ENCODE measurements around the gene AICDA. TPM values are rescaled to one million over a fixed set of nuclear protein-coding genes. Genes with fewer than 3 reads are reported as not detected.

Gene AICDA
- 2.6 and 6.3 TPM in 2 replicates for total RNA-seq (2014; rRNA removed; shearing (Covaris generic); ENCODE audit: low replicate concordance)

- H3K4me1 ChIP-seq (ENCODE audit: low read length) = peaks cover 49% of the 10 kb centered on the region
- peak; percentile 57 for DNase-seq
- no peaks in the 10 kb centered on the region for H3K9me2 ChIP-seq (replicated peaks; ENCODE audit: insufficient read depth, low read length)
- peak within 1 kb of the TSS; percentile 22; the same call in 1 of the 2 replicates for H3K4me3 ChIP-seq (ENCODE audit: low read length)
- 0 out of 2 replicates have a peak within 1 kb of the TSS, but pooled peaks have one; percentile 22 for H2AFZ ChIP-seq (ENCODE audit: low read length)
- peak within 1 kb of the TSS; percentile 61 for H3K4me2 ChIP-seq (ENCODE audit: low read depth, low read length, poor library complexity, severe bottlenecking)
- no peaks in the 10 kb centered on the region for H3K36me3 ChIP-seq (ENCODE audit: insufficient read depth, low read length)
- H3K27me3 ChIP-seq (ENCODE audit: low read length) = no peaks in the 10 kb centered on the region
- H4K20me1 ChIP-seq (ENCODE audit: insufficient read depth, low read depth, low read length) = no peaks in the 10 kb centered on the region
- H3K9me3 ChIP-seq (ENCODE audit: low read length) = no peaks in the 10 kb centered on the region
- H3K9ac ChIP-seq (ENCODE audit: low read length) = peak within 1 kb of the TSS; percentile 20; the same call in 1 of the 2 replicates
- no peak within 1 kb of the TSS for H3K27ac ChIP-seq (ENCODE audit: low read length)
- H3K79me2 ChIP-seq (ENCODE audit: low read length) = no peaks in the 10 kb centered on the region
These were observed at the start of gene AICDA for GRCh38 chr12:8612629-8613028. Gene AICDA (minus strand): TSS chr12:8612859. CDS start chr12:8612767, 92 bp downstream.

GRCh38 chr12:8661751-8662150 is 49.1 kb upstream of the AICDA start:
- Histone ChIP-seq H3K9me3 (ENCODE audit: low read length) (no peaks in the 10 kb centered on the region), H4K20me1 (ENCODE audit: insufficient read depth, low read depth, low read length) (no peaks in the 10 kb centered on the region), H3K27me3 (ENCODE audit: low read length) (no peaks in the 10 kb centered on the region), H3K4me2 (ENCODE audit: low read depth, low read length, poor library complexity, severe bottlenecking) (no peak overlapping the region), H3K79me2 (ENCODE audit: low read length) (no peaks in the 10 kb centered on the region), H3K9me2 (replicated peaks; ENCODE audit: insufficient read depth, low read length) (no peaks in the 10 kb centered on the region), H3K4me3 (ENCODE audit: low read length) (no peak overlapping the region), H3K4me1 (ENCODE audit: low read length) (no peaks in the 10 kb centered on the region), H3K36me3 (ENCODE audit: insufficient read depth, low read length) (no peaks in the 10 kb centered on the region), H3K9ac (ENCODE audit: low read length) (no peak overlapping the region), H3K27ac (ENCODE audit: low read length) (no peak overlapping the region), H2AFZ (ENCODE audit: low read length) (no peak overlapping the region)
- DNase-seq = no peak

GRCh38 chr12:8661016-8661415 is 48.4 kb upstream of the AICDA start:
- no peaks in the 10 kb centered on the region for H3K4me1 ChIP-seq (ENCODE audit: low read length)
- no peaks in the 10 kb centered on the region for H3K9me2 ChIP-seq (replicated peaks; ENCODE audit: insufficient read depth, low read length)
- no peak overlapping the region for H3K9ac ChIP-seq (ENCODE audit: low read length)
- no peaks in the 10 kb centered on the region for H3K36me3 ChIP-seq (ENCODE audit: insufficient read depth, low read length)
- no peaks in the 10 kb centered on the region for H3K79me2 ChIP-seq (ENCODE audit: low read length)
- no peak overlapping the region for H3K4me2 ChIP-seq (ENCODE audit: low read depth, low read length, poor library complexity, severe bottlenecking)
- H3K9me3 ChIP-seq (ENCODE audit: low read length) = no peaks in the 10 kb centered on the region
- H3K27me3 ChIP-seq (ENCODE audit: low read length) = no peaks in the 10 kb centered on the region
- no peak for DNase-seq
- no peaks in the 10 kb centered on the region for H4K20me1 ChIP-seq (ENCODE audit: insufficient read depth, low read depth, low read length)
- H2AFZ ChIP-seq (ENCODE audit: low read length) = 0 out of 2 replicates have a peak overlapping the region, but pooled peaks have one; percentile 36
- H3K4me3 ChIP-seq (ENCODE audit: low read length) = no peak overlapping the region
- no peak overlapping the region for H3K27ac ChIP-seq (ENCODE audit: low read length)

- Histone ChIP-seq H3K79me2 (ENCODE audit: low read length) (no peaks in the 10 kb centered on the region), H4K20me1 (ENCODE audit: insufficient read depth, low read depth, low read length) (no peaks in the 10 kb centered on the region), H3K4me3 (ENCODE audit: low read length) (no peak overlapping the region), H3K36me3 (ENCODE audit: insufficient read depth, low read length) (no peaks in the 10 kb centered on the region), H3K9me3 (ENCODE audit: low read length) (no peaks in the 10 kb centered on the region), H3K9me2 (replicated peaks; ENCODE audit: insufficient read depth, low read length) (no peaks in the 10 kb centered on the region), H3K27me3 (ENCODE audit: low read length) (no peaks in the 10 kb centered on the region), H3K27ac (ENCODE audit: low read length) (no peak overlapping the region), H3K4me1 (ENCODE audit: low read length) (no peaks in the 10 kb centered on the region), H3K4me2 (ENCODE audit: low read depth, low read length, poor library complexity, severe bottlenecking) (no peak overlapping the region), H2AFZ (ENCODE audit: low read length) (no peak overlapping the region), H3K9ac (ENCODE audit: low read length) (no peak overlapping the region)
- DNase-seq = no peak
These were observed 45.7 kb upstream of the AICDA start for GRCh38 chr12:8658346-8658745.

GRCh38 chr12:8655421-8655820 is 42.8 kb upstream of the AICDA start:
- Histone ChIP-seq H3K9me3 (ENCODE audit: low read length) (no peaks in the 10 kb centered on the region), H3K27ac (ENCODE audit: low read length) (no peak overlapping the region), H3K4me1 (ENCODE audit: low read length) (no peaks in the 10 kb centered on the region), H3K27me3 (ENCODE audit: low read length) (no peaks in the 10 kb centered on the region), H3K36me3 (ENCODE audit: insufficient read depth, low read length) (no peaks in the 10 kb centered on the region), H3K79me2 (ENCODE audit: low read length) (no peaks in the 10 kb centered on the region), H3K9ac (ENCODE audit: low read length) (no peak overlapping the region), H3K4me2 (ENCODE audit: low read depth, low read length, poor library complexity, severe bottlenecking) (no peak overlapping the region), H3K9me2 (replicated peaks; ENCODE audit: insufficient read depth, low read length) (no peaks in the 10 kb centered on the region), H3K4me3 (ENCODE audit: low read length) (no peak overlapping the region), H2AFZ (ENCODE audit: low read length) (no peak overlapping the region), H4K20me1 (ENCODE audit: insufficient read depth, low read depth, low read length) (no peaks in the 10 kb centered on the region)
- no peak for DNase-seq

- Histone ChIP-seq H3K9ac (ENCODE audit: low read length) (no peak overlapping the region), H3K36me3 (ENCODE audit: insufficient read depth, low read length) (no peaks in the 10 kb centered on the region), H2AFZ (ENCODE audit: low read length) (no peak overlapping the region), H3K9me2 (replicated peaks; ENCODE audit: insufficient read depth, low read length) (no peaks in the 10 kb centered on the region), H3K27me3 (ENCODE audit: low read length) (no peaks in the 10 kb centered on the region), H4K20me1 (ENCODE audit: insufficient read depth, low read depth, low read length) (no peaks in the 10 kb centered on the region), H3K79me2 (ENCODE audit: low read length) (no peaks in the 10 kb centered on the region), H3K4me3 (ENCODE audit: low read length) (no peak overlapping the region), H3K4me1 (ENCODE audit: low read length) (no peaks in the 10 kb centered on the region), H3K4me2 (ENCODE audit: low read depth, low read length, poor library complexity, severe bottlenecking) (no peak overlapping the region), H3K27ac (ENCODE audit: low read length) (no peak overlapping the region), H3K9me3 (ENCODE audit: low read length) (no peaks in the 10 kb centered on the region)
- DNase-seq = no peak
These were observed 36.0 kb upstream of the AICDA start for GRCh38 chr12:8648576-8649205.

GRCh38 chr12:8647968-8648367 is 35.3 kb upstream of the AICDA start:
- no peak overlapping the region for H3K27ac ChIP-seq (ENCODE audit: low read length)
- no peak overlapping the region for H3K4me2 ChIP-seq (ENCODE audit: low read depth, low read length, poor library complexity, severe bottlenecking)
- H3K79me2 ChIP-seq (ENCODE audit: low read length) = no peaks in the 10 kb centered on the region
- no peaks in the 10 kb centered on the region for H3K27me3 ChIP-seq (ENCODE audit: low read length)
- no peaks in the 10 kb centered on the region for H4K20me1 ChIP-seq (ENCODE audit: insufficient read depth, low read depth, low read length)
- no peak overlapping the region for H2AFZ ChIP-seq (ENCODE audit: low read length)
- no peaks in the 10 kb centered on the region for H3K9me2 ChIP-seq (replicated peaks; ENCODE audit: insufficient read depth, low read length)
- H3K4me3 ChIP-seq (ENCODE audit: low read length) = no peak overlapping the region
- no peaks in the 10 kb centered on the region for H3K9me3 ChIP-seq (ENCODE audit: low read length)
- H3K36me3 ChIP-seq (ENCODE audit: insufficient read depth, low read length) = no peaks in the 10 kb centered on the region
- H3K4me1 ChIP-seq (ENCODE audit: low read length) = no peaks in the 10 kb centered on the region
- no peak overlapping the region for H3K9ac ChIP-seq (ENCODE audit: low read length)
- no peak for DNase-seq

GRCh38 chr12:8644345-8645248 is 31.9 kb upstream of the AICDA start:
- H3K9me3 ChIP-seq (ENCODE audit: low read length) = no peaks in the 10 kb centered on the region
- H3K9ac ChIP-seq (ENCODE audit: low read length) = no peak overlapping the region
- H3K9me2 ChIP-seq (replicated peaks; ENCODE audit: insufficient read depth, low read length) = no peaks in the 10 kb centered on the region
- H2AFZ ChIP-seq (ENCODE audit: low read length) = peak overlapping the region; percentile 74; the same call in 1 of the 2 replicates
- no peak overlapping the region for H3K4me3 ChIP-seq (ENCODE audit: low read length)
- H3K4me1 ChIP-seq (ENCODE audit: low read length) = no peaks in the 10 kb centered on the region
- no peak overlapping the region for H3K4me2 ChIP-seq (ENCODE audit: low read depth, low read length, poor library complexity, severe bottlenecking)
- no peaks in the 10 kb centered on the region for H3K27me3 ChIP-seq (ENCODE audit: low read length)
- no peaks in the 10 kb centered on the region for H4K20me1 ChIP-seq (ENCODE audit: insufficient read depth, low read depth, low read length)
- no peak for DNase-seq
- no peaks in the 10 kb centered on the region for H3K36me3 ChIP-seq (ENCODE audit: insufficient read depth, low read length)
- no peaks in the 10 kb centered on the region for H3K79me2 ChIP-seq (ENCODE audit: low read length)
- no peak overlapping the region for H3K27ac ChIP-seq (ENCODE audit: low read length)

Measured in Karpas-422 (cell line).